ENCODE results near the gene PRM2.

Gene PRM2

GRCh38 chr16:11258553-11259492 is 17.5 kb downstream of the PRM2 start:
- DNase-seq: no peak

- DNase-seq: peak; percentile 33
These were observed 18.9 kb downstream of the PRM2 start for GRCh38 chr16:11257131-11257938.

GRCh38 chr16:11256661-11257130 is 19.6 kb downstream of the PRM2 start:
- peak; percentile 42 for DNase-seq

- peak; percentile 89 for DNase-seq
These were observed 20.3 kb downstream of the PRM2 start, which contains the start of gene SOCS1 for GRCh38 chr16:11255737-11256660. Gene SOCS1, minus strand, starts transcription at chr16:11256204. Its CDS starts 726 bp downstream, at chr16:11255478.

GRCh38 chr16:11254913-11255736 is 21.2 kb downstream of the PRM2 start:
- DNase-seq: no peak

GRCh38 chr16:11253995-11254912 is 22.0 kb downstream of the PRM2 start:
- no peak for DNase-seq

- DNase-seq: no peak
These were observed 23.0 kb downstream of the PRM2 start for GRCh38 chr16:11253009-11253994.

- no peak for DNase-seq
These were observed 23.8 kb downstream of the PRM2 start for GRCh38 chr16:11252482-11252931.

GRCh38 chr16:11251525-11252481 is 24.5 kb downstream of the PRM2 start:
- peak; percentile 20 for DNase-seq

- no peak for DNase-seq
These were observed 25.3 kb downstream of the PRM2 start for GRCh38 chr16:11250786-11251524.

GRCh38 chr16:11250091-11250785 is 26.0 kb downstream of the PRM2 start:
- no peak for DNase-seq

- no peak for DNase-seq
These were observed 26.8 kb downstream of the PRM2 start for GRCh38 chr16:11249233-11250061.

GRCh38 chr16:11248133-11248532 is 28.1 kb downstream of the PRM2 start:
- no peak for DNase-seq

GRCh38 chr16:11245988-11246387 is 30.3 kb downstream of the PRM2 start:
- no peak for DNase-seq

GRCh38 chr16:11245222-11245737 is 31.0 kb downstream of the PRM2 start:
- DNase-seq: no peak

All from GOT3 (cell line).